ENCODE measurements around the gene LRP8. TPM values are rescaled to one million over a fixed set of nuclear protein-coding genes. Genes with fewer than 3 reads are reported as not detected.

Gene LRP8
- total RNA-seq, 1 donor, result 27.6 TPM

DNA sequence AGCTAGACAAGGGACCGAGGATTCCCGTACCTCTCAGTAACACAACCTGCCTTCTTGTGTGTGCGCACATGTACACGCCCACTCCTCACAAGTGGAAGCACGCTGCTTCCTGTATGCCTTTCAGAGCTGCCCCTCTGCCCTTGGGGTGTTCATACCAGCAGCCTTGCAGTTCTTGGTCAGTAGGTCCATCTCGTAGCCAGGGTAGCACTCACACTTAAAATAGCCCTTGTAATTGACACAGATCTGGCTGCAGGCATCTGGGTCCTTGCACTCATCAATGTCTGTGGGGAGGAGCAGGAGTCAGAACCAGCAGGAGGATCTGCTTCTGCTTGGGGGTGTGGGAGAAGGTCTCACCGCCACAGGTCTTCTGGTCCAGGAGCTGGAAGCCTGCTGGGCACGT, 57.0 kb downstream of the LRP8 start:
- TF ChIP-seq, protein P1, sequence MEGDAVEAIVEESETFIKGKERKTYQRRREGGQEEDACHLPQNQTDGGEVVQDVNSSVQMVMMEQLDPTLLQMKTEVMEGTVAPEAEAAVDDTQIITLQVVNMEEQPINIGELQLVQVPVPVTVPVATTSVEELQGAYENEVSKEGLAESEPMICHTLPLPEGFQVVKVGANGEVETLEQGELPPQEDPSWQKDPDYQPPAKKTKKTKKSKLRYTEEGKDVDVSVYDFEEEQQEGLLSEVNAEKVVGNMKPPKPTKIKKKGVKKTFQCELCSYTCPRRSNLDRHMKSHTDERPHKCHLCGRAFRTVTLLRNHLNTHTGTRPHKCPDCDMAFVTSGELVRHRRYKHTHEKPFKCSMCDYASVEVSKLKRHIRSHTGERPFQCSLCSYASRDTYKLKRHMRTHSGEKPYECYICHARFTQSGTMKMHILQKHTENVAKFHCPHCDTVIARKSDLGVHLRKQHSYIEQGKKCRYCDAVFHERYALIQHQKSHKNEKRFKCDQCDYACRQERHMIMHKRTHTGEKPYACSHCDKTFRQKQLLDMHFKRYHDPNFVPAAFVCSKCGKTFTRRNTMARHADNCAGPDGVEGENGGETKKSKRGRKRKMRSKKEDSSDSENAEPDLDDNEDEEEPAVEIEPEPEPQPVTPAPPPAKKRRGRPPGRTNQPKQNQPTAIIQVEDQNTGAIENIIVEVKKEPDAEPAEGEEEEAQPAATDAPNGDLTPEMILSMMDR (IDR thresholded peaks at IDR 0.05; ENCODE audit: insufficient read depth, low read depth, low read length), result no peak
- DNase-seq (ENCODE audit: low read depth), result no peak
- no peak overlapping the region for H3K4me3 ChIP-seq (ENCODE audit: low read depth, low read length)

DNA sequence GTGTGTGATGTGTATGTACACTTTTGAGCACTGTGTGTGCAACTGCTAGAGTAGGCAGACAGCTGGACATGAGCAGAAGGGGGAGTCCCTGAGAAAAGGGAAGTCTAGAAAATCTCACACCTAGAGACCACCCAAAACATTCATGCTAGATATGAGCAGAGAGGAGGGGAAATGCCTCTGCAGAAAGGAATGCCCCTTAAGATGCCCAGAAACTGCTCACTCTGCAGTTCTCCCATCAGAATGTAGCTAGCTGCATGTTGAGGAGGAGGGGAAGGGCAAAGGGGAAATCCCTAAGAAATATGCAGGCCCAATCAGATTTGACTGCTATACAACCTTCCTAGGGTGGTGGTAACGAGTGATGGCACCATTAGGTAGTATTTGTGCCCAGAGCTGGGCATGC, 57.8 kb downstream of the LRP8 start:
- TF ChIP-seq, protein P1 (IDR thresholded peaks at IDR 0.05; ENCODE audit: insufficient read depth, low read depth, low read length), result no peak
- H3K4me3 ChIP-seq (ENCODE audit: low read depth, low read length), result no peak overlapping the region
- no peak for DNase-seq (ENCODE audit: low read depth)

DNA sequence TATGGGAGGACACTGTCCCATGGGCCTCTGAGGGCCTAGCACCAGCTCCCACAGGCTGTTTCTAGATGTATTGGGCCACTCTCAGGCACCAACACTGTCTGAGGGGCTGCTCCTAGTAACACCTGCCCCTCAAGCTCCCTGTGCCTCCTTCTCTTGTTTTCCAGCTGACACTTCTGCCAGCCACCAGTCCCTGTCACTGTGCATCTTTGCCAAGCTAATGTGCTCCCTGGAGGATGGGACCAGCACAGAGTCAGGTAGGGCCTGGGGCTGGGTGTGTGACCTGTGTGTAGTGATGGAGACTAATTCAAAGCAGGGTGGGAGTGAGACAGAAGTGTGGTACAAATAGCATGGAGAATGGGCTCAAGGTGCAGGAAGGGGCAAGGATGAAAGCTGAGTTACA, 60.1 kb downstream of the LRP8 start:
- TF ChIP-seq, protein P1 (IDR thresholded peaks at IDR 0.05; ENCODE audit: insufficient read depth, low read depth, low read length), result no peak
- DNase-seq (ENCODE audit: low read depth), result no peak
- H3K4me3 ChIP-seq (ENCODE audit: low read depth, low read length), result no peak overlapping the region

DNA sequence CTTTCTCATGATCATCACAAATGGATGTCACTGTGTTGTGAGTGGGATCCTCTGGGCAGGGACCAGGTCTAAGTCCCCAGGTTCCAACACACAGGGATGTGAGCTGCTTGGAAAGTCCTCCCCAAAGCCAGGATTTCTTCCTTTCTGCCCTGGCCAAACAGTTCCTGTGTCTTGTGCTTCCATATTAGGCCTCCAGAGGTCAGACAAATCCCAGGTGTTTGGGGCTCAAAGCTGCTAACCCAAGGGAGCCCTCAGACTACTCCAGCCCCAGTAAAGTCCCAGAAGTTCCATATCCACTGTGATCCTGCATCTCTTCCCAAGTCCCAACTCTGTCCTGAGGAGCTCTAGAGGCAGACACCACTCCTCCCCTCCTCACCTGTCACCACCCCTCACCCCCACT, 61.8 kb downstream of the LRP8 start:
- TF ChIP-seq, protein P1 (IDR thresholded peaks at IDR 0.05; ENCODE audit: insufficient read depth, low read depth, low read length), result no peak
- peak; percentile 3 for DNase-seq (ENCODE audit: low read depth)
- H3K4me3 ChIP-seq (ENCODE audit: low read depth, low read length), result no peak overlapping the region

DNA sequence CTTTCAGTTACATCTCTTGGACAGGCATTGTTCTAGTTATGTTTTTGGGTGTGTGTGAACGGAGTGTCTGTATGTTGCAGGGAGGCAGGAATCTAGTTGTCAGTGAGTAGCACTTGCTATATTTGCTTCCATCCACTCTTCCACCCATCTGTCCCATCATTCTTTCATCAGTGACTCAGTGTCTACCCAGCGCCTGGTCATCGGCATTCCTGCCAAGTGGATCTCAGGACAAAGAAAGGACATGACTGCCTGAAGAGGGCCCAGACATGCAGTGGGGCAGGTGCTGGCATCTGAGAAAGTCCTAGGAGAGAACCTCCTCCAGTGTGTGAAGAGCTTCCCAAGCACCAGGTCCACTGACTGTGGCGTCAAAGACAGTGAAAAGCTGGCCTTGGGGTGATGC, 62.3 kb downstream of the LRP8 start:
- DNase-seq (ENCODE audit: low read depth), result no peak
- TF ChIP-seq, protein P1 (IDR thresholded peaks at IDR 0.05; ENCODE audit: insufficient read depth, low read depth, low read length), result no peak
- no peak overlapping the region for H3K4me3 ChIP-seq (ENCODE audit: low read depth, low read length)

DNA sequence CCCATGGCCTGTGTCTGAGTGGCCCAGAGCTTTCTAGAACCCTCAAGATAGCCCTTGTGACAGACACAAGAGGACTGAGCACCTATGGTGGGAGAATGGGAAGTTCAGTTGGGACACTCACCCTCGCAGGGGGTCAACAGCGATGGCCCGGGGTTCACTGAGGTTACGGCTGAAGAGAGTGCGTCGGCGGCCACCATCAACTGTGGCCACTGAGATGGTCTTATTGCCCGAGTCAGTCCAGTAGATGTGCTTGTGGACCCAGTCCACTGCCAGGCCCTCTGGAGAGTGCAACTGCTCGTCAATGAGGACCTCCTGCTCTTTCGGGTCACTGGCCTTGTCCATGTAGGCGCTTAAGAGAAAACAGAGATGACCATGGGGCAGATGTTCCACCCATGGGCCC, 63.8 kb downstream of the LRP8 start:
- no peak for DNase-seq (ENCODE audit: low read depth)
- TF ChIP-seq, protein P1 (IDR thresholded peaks at IDR 0.05; ENCODE audit: insufficient read depth, low read depth, low read length), result no peak
- no peak overlapping the region for H3K4me3 ChIP-seq (ENCODE audit: low read depth, low read length)

DNA sequence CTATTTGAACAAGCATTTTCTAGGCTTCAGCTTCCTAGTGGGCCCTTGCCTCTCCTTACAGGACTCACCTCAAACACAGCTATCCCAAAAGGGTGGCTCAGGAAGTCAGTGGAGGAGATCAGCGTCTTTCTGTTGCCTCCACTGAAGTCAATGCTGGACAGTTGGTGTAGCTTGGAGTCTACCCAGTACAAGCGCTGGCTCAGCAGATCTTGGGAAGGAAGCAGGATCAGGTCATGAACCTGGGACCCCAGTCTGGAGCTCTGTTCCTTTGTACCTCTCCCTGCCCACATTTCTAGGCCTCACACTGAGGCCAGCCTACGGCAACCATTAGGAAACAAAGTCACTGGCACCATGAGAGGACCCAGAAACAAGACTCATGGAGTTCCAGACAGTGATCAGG, 65.9 kb downstream of the LRP8 start:
- H3K4me3 ChIP-seq (ENCODE audit: low read depth, low read length), result no peak overlapping the region
- TF ChIP-seq, protein P1 (IDR thresholded peaks at IDR 0.05; ENCODE audit: insufficient read depth, low read depth, low read length), result no peak
- DNase-seq (ENCODE audit: low read depth), result no peak
